ENCODE measurements around the gene UNC13C. TPM values are rescaled to one million over a fixed set of nuclear protein-coding genes. Genes with fewer than 3 reads are reported as not detected.

Gene UNC13C
- total RNA-seq, 1 donor from 2014 or later: 3.7 TPM

DNA sequence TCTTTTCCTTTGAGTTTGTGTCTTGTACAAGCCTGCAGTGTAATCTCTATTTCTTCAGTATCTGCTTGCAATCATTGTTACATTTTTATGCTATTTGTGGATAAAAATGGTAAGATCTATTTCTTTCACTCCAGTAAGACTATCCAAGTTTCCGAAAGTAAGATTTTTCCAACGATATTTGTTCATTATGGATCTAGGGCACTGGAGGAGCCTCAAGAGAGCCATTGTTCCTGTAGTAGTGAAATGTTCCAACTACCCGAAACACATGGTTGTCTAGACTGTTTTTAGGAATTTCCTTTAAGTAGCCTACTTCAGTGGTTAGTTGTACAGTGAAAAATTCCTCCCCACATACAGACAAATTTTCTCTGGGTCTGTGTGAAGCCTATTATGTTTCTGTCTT is 621.1 kb downstream of the UNC13C start:
- no peak for DNase-seq (ENCODE audit: extremely low spot score, unreplicated experiment)
- no peak overlapping the region for H3K27ac Mint-ChIP-seq
- H3K4me1 Mint-ChIP-seq (ENCODE audit: unreplicated experiment): no peaks in the 10 kb centered on the region
- no peak overlapping the region for H3K4me3 Mint-ChIP-seq
- H3K27me3 Mint-ChIP-seq: no peaks in the 10 kb centered on the region
- H3K9me3 Mint-ChIP-seq: peaks cover 4% of the 10 kb centered on the region
- H3K36me3 Mint-ChIP-seq: peaks cover 4% of the 10 kb centered on the region
- TF ChIP-seq, protein P1, sequence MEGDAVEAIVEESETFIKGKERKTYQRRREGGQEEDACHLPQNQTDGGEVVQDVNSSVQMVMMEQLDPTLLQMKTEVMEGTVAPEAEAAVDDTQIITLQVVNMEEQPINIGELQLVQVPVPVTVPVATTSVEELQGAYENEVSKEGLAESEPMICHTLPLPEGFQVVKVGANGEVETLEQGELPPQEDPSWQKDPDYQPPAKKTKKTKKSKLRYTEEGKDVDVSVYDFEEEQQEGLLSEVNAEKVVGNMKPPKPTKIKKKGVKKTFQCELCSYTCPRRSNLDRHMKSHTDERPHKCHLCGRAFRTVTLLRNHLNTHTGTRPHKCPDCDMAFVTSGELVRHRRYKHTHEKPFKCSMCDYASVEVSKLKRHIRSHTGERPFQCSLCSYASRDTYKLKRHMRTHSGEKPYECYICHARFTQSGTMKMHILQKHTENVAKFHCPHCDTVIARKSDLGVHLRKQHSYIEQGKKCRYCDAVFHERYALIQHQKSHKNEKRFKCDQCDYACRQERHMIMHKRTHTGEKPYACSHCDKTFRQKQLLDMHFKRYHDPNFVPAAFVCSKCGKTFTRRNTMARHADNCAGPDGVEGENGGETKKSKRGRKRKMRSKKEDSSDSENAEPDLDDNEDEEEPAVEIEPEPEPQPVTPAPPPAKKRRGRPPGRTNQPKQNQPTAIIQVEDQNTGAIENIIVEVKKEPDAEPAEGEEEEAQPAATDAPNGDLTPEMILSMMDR (conservative IDR thresholded peaks at IDR 0.05): no peak

DNA sequence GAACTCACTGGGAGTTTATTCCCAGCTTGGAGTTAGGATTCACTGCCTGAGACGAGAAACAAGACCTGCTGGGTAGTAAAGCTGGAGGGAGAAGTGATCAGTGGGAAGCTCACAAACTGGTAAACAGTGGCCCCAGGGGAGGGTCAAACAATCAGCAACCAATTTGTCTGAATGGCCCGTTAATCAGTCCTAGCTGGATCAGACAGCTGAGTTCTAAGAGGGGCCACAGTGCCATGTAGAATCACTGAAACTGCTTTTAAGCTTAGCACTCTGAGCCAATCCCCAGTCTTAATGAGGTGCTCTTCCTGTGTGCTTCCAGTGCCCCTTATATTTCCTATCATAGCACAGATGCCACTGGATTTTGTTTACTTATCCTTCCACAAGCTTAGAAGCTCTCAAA is 626.8 kb downstream of the UNC13C start:
- peaks cover 14% of the 10 kb centered on the region for H3K4me1 Mint-ChIP-seq (ENCODE audit: unreplicated experiment)
- no peaks in the 10 kb centered on the region for H3K27me3 Mint-ChIP-seq
- H3K4me3 Mint-ChIP-seq: no peak overlapping the region
- no peak for DNase-seq (ENCODE audit: extremely low spot score, unreplicated experiment)
- no peaks in the 10 kb centered on the region for H3K9me3 Mint-ChIP-seq
- TF ChIP-seq, protein P1 (conservative IDR thresholded peaks at IDR 0.05): no peak
- H3K36me3 Mint-ChIP-seq: no peaks in the 10 kb centered on the region
- H3K27ac Mint-ChIP-seq: peak overlapping the region; percentile 48

DNA sequence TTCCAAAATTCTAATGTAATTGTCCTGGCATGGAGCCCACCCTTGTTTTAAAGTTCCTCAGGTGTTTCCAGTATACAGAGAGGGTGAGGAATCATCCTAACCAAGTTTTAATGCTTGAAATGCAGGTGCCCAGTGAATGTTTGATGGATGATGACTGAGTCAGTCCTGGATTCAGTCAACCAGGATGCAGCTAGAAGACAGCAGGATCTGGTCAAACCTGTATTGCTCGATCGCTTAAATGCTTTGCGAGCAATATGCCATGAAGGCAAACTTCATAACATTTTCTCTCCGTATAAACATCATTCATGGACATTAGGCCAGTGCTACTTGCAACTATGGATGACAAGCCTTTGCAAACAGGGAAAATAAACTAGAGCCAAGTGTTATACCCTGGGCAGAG is 627.3 kb downstream of the UNC13C start:
- Mint-ChIP-seq H3K27me3 (no peaks in the 10 kb centered on the region), H3K27ac (peak overlapping the region; percentile 29), H3K4me1 (ENCODE audit: unreplicated experiment) (peaks cover 14% of the 10 kb centered on the region), H3K9me3 (no peaks in the 10 kb centered on the region), H3K4me3 (peak overlapping the region; percentile 39), H3K36me3 (no peaks in the 10 kb centered on the region)
- DNase-seq (ENCODE audit: extremely low spot score, unreplicated experiment): no peak
- TF ChIP-seq, protein P1 (conservative IDR thresholded peaks at IDR 0.05): no peak

DNA sequence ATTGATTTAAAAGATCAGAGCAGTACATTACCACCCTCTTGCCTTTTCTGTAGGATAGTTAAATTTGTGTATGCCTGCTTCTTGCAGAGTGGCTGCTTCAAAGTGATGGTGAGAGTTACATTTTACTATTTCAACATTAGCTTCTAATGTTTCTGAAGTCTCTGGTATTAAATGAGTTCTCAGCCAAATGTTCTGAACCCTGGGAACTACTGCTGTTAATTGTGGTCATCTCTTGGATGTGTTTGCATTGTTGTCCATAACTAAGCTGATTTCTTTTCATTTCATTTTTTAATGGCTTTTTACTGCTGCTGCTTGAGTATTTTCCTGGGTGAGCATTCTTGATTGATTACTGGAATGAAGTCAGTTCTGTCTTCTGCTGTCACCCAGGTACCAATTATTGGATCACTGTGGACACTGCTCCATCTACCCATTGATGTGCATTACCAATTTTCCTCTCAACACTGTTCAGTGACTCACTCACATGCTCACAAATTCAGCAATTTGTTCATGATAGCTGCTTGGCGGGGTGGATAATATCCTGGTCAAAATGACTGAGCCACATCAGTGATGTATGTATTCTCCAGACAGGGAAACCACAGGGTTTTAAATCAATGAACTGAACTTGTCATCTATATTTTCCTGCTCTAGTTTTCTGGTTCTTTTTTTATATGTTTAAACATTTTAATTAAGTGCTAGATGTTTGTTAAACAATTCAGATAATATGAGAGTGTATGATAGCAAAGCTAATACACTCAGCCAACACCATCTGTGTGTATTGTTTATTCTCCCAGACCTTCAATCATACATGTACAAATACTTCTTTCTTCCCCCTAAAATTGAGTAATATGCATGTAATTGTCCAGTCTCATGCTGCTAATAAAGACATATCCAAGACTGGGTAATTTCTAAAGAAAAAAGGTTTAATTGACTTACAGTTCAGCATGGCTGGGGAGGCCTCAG is 630.9 kb downstream of the UNC13C start:
- TF ChIP-seq, protein P1 (conservative IDR thresholded peaks at IDR 0.05): no peak
- Mint-ChIP-seq H3K9me3 (no peaks in the 10 kb centered on the region), H3K27ac (no peak overlapping the region), H3K4me3 (peak overlapping the region; percentile 7), H3K27me3 (no peaks in the 10 kb centered on the region), H3K4me1 (ENCODE audit: unreplicated experiment) (peaks cover 14% of the 10 kb centered on the region), H3K36me3 (no peaks in the 10 kb centered on the region)
- DNase-seq (ENCODE audit: extremely low spot score, unreplicated experiment): no peak

DNA sequence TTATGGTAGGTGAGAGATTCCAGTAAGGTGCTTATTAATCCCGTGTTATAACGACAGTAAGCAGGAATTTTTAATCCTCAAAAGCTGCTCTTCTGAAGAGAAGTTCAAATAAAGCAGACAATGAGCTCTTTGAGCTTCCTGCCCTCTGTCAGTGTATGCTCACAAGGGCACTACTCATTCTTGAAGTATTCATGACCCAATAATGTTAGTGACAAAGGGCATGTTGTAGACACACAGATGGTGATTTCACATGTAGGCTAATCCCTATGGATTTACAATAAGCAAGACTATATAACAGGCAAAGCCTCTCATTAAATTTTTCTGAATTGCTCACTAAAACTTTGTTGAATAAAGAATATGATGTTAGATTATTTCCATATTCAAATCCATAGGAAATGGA is 639.9 kb downstream of the UNC13C start:
- DNase-seq (ENCODE audit: extremely low spot score, unreplicated experiment): no peak
- Mint-ChIP-seq H3K27me3 (no peaks in the 10 kb centered on the region), H3K4me1 (ENCODE audit: unreplicated experiment) (peaks cover 4% of the 10 kb centered on the region), H3K4me3 (no peak overlapping the region), H3K36me3 (no peaks in the 10 kb centered on the region), H3K9me3 (no peaks in the 10 kb centered on the region), H3K27ac (no peak overlapping the region)
- TF ChIP-seq, protein P1 (conservative IDR thresholded peaks at IDR 0.05): no peak
